ENCODE data around the gene ANKS1B.
"Not testable (repeated sequence)": the region's sequence is repeated elsewhere in the genome, so short reads cannot be mapped to it uniquely, and the experiment has no call there.

Gene ANKS1B

DNA sequence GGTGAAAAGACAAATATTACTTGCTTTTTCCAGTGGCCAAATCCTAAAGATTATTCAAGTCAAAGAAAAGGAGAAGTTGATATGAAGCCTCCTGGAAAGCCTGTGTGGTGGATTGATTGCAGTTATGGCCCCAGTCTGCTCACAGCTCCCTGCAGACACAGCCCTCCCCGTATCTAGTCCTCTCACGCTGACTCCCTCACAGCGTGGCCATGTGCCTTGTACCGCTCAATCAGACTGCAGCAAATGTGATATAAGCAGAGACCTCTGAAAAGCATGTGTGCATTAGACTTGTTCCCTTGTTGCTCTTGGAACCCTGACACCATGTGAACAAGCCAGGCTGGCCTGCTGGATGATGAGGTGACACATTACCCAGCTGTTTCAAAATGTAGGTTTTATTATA lies 735.2 kb downstream of the ANKS1B start:
- DNase-seq, result no peak

DNA sequence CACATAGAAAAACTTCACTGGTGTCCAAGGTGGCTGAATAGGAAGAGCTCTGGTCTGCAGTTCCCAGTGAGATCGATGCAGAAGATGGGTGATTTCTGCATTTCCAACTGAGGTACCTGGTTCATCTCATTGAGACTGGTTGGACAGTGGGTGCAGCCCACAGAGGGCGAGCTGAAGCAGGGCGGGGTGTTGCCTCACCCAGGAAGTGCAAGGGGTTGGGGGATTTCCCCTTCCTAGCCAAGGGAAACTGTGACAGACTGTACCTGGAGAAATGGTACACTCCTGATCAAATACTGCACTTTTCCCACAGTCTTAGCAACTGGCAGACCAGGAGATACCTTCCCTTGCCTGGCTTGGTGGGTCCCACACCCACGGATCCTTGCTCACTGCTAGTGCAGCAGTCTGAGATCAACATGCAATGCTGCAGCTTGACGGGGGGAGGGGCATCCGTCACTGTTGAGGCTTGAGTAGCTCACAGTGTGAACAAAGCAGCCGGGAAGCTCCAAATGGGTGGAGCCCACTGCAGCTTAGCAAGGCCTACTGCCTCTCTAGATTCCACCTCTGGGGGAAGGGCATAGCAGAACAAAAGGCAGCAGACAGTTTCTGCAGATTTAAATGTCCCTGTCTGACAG lies 746.7 kb downstream of the ANKS1B start:
- not testable (repeated sequence) for DNase-seq

DNA sequence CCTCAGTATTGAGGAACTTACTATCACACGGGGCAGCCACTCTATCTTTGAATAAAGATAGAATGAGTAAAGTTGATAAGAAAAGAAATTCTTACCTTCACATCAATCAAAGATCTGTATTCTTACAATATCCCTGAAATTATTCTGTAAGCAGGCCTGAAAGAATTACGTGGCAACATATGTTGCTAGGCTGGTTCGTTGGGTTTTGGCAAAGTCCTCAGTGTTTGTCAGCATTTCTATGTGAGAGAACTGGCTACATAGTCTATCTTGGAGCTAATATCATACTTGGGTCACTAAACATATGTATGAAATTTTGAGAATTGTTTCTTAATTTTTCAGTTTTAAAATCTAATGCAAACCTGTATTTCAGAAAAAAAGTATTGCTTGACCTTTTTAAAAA lies 749.4 kb downstream of the ANKS1B start:
- no peak for DNase-seq

DNA sequence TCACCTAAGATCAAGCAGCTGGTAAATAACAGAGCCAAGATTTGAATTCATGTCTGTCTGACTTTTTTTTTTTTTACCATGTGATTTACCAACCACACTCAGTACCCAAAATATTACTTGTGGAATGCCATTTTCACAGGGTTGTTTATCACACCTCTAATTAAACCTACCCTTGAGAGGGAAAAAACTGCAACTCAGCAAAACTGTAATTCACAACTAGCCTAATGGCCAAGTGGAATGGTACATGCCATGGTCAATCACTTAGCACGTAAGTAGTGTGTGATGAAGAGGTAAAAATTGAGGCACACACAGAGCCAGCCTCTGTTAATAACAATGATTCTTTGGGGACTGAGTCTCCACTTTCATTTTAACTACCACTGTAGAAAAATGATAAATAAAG lies 750.0 kb downstream of the ANKS1B start:
- no peak for DNase-seq

DNA sequence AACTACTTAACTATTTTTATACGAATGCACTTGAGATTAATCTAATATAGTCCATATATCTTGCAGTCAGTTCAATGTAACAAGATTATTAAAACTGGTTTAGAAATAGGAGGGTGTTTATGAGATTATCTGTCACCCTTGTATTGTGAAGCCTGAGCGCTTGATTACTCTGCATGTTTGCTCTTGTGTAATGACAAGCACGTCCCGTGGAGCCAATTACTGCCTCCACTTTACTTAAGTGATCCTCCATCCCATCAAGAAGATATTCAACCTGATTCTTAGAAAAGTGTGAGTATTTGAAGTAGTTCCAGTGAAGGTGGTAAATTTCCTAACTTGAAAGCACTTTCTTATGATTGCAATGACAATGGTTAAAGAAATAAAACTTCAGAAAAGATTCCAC lies 752.4 kb downstream of the ANKS1B start:
- DNase-seq, result no peak

DNA sequence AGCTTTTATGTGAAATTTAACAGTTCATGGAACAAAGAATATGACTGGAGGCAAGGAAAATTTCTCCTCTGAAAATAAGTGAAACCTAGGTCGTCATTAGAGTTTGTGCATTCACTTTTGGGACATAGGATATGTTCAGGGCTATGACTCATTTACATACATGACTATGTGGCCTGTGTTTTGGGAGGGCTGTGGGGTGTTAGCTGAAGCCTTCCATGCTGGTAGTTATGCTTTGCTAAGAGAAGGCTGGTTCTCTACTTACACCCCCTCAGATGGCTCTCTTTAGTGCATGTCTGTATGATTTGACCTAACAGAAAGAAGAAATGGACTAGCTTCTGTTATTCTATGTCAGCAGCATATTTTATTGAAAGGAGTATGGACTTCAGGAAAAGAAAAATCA lies 753.7 kb downstream of the ANKS1B start:
- DNase-seq, result no peak

DNA sequence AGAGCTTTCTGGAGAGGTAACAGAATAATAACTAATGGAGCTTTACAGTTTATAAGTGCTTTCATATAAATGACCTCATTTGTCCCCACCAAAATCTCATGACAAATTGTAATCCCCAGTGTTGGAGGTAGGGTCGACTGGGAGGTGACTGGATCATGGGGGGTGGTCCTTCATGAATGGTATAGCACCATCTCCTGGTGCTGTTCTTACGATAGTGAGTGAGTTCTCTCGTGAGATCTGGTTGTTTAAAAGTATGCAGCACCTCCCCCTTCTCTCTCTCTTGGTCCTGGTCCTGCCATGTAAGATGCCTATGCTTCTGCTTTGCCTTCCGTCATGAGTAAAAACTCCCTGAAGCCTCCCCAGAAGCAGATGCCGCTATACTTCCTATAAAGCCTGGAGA lies 760.5 kb downstream of the ANKS1B start:
- no peak for DNase-seq

DNA sequence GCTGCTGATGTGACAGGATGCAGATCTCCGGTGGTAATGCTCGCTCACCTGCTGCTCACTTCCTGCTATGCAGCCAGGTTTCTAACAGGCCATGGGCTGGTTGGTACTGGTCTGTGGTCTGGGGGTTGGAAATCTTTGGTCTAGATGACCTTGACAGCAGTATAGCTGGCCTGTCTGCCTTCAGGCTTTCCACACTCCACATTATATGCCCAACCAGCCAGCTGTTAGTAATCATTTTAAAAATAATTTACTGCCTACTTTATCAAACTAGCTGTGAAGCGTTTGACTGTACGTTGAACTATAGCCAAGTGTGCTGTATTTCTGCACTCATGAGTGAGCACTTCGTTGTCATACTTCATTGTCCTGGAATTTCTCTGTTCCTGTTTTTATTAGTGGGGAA lies 761.2 kb downstream of the ANKS1B start:
- DNase-seq, result no peak

DNA sequence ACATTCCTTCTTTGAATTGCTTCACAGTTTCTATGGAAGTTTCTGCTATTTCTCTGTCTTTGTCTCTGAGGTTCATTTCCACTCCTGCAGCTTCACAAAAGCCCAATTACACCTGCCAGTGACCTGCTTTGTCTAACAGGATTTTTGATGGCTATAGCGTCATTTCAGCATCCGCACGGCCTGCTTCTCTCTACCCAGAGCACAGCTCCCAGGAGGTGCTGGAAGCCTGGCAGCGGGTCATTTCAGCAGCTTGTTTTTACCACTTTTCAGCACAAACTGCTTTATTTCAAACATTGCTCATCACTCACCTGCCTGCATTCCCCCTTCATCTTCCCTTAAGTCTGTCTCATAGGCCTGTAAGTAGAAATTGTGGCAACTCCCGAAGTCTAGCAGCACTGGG lies 771.7 kb downstream of the ANKS1B start:
- no peak for DNase-seq

DNA sequence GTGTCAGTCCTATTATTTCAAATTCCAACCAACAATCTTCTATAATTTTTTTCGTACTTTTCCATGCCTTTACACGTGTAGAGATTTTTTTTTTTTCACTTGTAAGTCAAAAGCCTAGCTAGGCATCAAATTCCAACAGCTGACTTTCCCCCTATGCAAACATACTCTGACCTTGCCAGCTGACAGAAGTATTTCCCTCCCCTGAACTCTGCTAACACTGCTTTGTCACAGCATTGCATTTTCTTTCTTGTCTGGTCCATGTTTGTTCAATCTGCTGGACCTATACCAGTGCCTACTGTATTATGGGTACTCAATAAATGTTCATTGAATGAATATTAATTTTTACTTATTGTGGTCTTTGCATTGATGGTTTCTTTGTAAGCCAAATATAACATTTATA lies 772.5 kb downstream of the ANKS1B start:
- DNase-seq, result no peak

DNA sequence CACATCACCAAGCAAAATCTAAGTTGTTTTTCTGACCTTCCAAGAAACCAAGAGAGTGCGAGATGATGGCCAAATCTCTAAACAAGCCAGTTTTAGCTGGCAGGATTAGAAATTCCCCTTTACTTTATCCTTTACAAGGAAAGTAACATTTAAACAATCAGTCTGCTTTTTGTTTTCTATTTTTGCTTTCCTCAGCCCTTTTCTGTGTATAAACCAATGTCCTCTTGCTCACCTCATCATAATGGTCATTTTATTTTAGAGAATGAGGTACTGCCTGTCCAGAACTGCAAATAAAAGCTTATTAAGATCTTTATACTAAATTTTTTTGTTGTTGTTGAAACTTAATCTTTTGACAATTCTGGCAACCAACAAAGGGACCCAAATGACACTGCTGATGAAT lies 779.6 kb downstream of the ANKS1B start:
- no peak for DNase-seq

DNA sequence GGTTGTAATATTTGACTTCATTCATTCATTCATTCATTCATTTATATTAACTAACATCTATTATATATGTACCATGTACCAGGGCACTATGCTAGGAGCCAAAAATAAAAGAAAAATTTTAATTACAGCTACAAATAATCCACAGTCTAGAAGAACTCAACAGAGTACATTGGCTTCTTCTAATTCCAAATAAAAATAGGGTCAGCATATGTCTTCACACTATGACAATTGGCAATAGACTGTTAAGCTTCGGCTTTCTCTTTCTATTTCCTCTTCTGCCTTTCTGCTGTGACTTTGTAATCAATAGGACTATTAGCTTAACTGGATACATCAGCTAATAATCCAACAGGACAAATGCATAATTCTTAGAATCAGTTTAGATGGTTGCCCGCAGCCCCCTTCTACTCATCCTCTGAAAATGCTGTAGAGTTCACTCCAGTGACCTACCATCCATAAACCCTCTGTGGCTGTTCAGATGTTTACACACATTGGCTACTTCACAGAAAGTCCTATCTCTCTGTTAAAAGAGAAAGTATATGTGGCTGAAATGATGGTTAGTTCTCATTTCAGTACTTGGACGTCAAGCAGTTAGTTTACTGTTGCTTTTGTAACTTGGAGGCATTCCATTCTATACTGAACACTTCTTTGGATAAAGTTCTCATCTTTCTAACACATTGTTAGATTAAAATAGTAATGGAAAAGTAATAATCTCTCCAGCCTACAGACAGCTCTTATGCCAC lies 782.7 kb downstream of the ANKS1B start:
- no peak for DNase-seq

DNA sequence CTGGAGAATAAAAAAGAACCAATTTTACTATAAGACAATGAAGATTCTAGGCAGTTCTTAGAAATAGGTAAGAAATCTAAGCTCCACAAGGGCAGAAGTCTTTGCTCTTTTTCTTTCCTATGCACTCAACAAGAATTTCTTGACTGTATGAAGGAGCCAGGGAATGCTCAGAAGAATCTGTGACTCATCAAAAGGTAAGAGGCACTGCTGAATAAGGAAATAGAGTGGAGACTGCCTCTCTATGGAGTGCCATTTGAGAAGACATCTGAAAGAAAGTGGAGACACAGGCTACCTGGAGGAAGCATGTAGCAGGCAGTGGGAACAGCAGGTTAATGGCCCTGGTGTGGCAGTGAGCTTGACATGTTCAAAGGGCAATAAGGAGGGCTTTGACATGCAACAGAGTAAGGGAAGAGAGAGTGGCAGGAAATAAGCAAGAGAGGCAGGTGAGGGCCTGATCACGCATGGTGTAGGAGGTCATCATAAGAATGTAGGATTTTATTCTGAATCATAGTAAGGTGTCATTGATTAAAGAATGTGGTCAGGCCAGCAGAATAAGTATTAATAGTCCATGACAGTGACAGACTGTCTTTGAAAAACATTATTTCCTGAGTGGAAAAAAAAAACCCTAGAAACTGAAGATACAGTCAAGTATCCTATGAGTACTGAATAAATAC lies 783.9 kb downstream of the ANKS1B start:
- DNase-seq, result no peak

DNA sequence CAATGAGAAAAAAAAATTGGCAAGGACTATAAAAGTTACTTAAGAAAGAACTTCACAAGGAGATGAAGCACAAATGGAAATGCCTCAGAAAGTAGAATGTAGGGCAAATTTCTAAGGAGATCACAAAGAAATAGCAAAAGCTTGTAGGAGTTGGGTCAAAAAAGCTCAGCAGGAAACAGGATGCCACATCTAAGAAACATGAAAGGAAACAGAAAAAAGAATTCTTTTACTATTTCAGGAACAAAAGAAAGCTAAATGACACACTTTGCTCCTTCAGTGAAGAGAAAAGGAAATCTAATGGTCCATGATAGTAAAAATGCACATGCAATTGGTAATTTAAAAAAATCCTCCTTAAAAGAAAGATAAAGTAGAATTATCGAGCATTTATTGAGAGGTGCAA lies 789.3 kb downstream of the ANKS1B start:
- DNase-seq, result no peak

DNA sequence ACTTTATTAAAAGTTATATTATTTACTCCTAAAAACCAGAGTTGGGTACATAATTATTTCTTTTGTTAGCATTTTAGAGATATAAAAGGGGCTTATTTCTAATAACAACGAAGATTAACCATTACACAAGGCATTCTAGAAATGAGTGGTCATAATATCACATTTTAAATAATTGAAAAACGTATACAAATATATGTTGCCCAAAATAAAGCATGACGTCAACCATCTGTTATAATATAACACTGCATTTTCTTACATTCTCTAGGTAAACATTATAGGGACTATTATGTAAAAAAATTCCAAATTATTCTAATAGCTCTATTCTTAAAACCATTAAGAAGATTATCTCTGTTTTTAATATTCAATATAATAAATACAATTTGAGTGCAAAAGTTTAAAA lies 792.2 kb downstream of the ANKS1B start:
- DNase-seq, result no peak

DNA sequence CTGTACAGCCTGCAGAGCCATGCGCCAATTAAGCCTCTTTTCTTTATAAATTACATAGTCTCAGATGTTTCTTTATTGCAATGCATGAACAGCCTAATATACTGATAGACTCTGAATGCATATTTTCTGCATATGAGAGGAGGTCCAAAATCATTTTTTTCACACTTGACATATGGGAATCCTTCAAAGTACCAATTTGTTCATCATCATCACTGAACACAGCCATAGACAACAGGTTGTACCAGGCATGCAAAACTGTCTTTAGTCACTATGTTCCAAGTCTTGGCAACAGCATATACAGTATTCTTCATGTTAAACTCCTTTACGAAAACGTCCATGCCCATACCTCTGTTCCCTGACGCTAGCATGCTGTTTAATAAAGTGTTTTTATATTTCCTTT lies 807.9 kb downstream of the ANKS1B start:
- no peak for DNase-seq

DNA sequence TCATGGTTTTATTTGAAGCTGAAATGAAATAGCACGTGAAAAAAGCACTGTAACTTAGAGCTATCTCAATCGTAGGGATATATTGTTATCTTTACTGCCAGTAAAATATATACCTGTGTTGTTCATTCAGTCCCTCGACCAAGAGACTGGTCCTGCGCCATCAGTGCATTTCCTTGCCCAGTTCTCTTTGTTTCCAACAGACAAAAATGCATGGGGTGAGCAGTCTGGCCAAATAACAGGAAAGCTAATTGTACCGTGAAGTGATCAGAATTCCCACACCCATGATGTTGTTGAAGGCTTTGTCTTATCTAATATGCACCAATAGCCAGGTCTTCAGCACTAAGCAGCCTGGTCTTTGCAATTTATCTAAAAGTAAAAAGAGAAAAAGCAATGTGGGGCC lies 814.3 kb downstream of the ANKS1B start:
- DNase-seq, result no peak

DNA sequence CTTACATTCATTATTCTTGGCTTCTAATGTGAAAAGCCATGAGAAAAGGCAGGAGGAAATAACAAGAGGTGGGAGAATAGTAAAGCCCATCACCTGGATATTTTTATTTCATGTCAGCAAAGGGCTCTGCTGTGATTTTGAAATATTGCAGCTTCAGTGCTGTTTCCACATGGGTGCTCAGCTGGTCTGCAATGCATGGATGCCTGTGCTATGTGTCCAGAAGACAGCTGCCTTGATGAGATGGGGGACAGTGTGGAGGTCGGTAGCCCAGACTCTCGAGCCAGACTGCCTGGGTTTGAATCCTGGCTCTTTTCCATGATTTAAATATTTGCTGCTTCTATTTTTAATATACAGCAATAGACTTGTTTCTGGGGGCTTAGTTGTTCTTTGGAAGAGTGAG lies 814.7 kb downstream of the ANKS1B start:
- no peak for DNase-seq

DNA sequence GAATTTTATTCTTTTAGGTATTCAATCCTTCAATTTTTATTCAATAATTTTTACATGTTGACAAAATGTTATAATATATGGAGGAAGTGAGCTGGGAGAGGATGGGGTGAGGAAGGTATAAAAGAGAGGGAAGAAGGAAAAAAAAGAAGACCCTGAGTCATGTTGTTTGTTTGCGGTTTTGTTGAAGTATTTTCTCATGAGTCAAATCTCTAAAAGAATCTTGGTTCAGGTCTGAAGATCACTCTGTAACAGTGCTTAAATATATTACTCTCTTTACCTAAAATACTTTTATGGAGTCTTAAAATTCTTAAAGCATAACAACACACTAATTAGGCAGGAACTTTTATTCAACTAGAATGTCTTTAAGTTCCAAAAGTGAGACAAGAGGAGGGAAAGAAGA lies 826.8 kb downstream of the ANKS1B start:
- no peak for DNase-seq

DNA sequence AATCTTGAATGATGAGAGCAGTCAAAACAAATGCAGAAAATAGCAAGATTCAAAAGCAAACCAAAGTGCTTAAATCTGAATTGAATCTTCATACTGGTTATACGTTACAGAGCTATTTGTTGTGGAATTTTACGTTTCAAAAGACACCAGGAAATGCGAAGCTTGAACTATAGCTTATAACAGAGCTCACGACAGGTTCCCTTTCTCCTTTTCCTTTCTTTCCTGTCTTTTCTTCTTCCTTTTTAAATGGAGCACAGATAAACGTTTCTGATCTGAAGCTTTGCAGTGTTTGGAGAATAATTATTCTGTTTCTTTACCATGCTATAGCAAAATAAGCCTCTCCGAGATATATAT lies 829.8 kb downstream of the ANKS1B start:
- no peak for DNase-seq

DNA sequence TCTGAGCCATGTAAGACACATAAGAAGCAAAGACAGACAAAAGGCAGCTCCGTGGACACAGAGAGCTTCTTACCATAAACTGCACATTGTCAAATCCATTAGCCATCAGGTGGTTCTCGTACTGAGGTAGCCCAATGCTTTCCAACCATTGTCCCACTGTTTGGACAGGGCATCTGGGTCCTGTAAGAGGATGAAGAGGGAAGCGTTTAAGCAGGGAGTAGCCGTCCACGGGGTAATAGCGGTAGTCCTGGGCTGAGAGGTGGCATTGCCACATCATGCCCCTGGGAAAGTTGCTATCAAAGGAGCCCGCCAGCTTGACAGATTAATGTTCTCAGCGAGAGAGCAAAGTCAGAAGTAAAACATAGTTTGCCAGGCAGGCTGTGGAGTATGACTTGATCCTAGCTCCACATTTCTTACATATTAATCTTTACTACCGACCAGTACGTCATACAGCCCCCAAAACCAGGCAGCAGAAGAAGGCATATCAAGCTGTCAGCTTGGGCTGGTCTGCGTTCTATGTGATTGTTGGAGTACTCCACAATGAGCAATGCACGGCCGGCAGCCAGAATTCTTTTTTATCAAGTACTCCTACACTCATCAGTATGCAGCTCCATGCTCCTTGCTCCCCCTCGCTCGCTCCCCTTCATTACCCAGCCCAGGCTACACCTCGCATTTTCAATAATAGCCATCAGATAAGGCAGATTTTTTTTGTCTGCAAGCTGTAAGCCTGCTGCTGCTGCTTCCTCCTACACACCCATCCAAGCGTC lies 830.3 kb downstream of the ANKS1B start:
- no peak for DNase-seq

DNA sequence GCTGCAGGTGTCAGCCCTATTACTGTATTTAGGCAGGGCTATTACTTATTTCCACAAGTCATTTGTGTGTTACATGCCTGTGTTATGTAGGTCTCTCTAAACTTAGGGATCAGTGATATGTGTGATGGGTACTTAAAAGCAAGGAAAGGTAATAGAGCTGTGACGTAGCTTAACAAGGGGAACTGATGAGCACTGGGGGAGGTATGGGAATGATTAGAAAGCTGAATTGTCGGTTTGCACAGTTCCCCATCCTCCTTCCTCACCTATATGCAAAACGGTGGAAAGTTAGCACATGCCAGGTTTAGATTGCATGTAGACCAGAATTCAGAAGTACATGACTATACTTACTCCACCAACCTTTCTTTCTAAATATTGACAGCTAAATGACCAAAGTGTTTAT lies 831.4 kb downstream of the ANKS1B start:
- DNase-seq, result no peak

DNA sequence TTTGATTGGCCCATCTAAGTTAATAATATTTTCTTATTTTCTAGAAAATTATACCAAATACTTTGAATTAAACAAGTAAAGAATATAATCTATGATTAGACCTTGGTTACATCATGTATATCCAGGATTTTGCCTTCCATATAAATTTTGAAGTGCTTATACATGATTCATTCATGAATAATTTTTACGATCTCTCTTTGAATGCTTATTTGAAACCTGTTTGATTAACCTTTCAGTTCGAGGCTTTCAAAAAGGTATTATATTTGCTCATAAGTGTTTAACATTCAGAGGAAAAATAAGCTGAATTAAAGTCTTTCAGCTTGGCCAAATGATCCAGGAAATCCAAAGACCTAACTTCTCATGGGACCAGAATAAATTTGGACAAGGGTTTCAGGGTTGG lies 832.4 kb downstream of the ANKS1B start:
- no peak for DNase-seq

DNA sequence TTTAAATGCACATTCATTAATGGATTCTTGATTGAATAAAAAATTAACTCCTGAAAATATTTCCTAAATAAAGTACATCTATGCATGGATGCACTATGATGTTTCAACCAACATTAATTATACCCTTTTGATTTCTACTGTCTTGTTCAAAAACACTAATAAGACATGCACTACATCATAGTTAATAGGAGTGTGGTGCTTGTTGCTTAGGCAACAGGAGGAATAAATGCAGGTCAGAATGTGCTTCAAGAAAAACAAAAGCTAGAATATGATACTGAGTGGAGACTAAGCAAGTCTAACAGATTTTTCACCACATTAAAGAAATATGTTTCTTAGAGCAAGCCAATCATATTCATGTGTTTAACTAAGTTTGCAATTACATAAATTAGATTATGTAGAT lies 833.0 kb downstream of the ANKS1B start:
- no peak for DNase-seq
